ENCODE results near the gene SIRPA. TPM values are rescaled to one million over a fixed set of nuclear protein-coding genes. Genes with fewer than 3 reads are reported as not detected.

Gene SIRPA
- total RNA-seq, 1 experiment from 2014 or later: 6.0 TPM

DNA sequence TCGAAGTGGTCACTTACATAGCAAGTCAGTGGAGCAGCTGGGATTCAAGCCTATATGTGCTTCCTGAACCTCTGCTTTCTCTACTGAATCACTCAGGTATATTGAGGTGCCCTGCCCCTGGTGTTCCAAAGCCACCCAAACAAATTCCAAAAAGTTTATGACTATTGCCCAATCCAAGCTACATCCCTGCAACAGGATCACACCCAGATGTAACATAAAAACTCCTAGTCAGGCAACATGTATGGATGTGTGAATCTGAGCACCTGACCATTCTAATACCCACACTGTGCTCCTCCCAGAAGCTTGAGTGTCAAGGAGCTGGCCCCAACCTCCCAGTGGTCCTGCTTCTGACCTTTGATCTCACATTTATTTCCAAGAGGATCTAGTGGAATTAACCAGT lies 39.5 kb upstream of the SIRPA start:
- H2BK20ac ChIP-seq (ENCODE audit: low read depth, low read length, poor library complexity, severe bottlenecking): no peak overlapping the region
- peaks cover 26 to 41% of the 10 kb centered on the region in 2 experiments for H3K4me1 Mint-ChIP-seq
- H2BK12ac ChIP-seq (ENCODE audit: insufficient read length, low read depth, low read length): no peak overlapping the region
- TF ChIP-seq CTCF (conservative IDR thresholded peaks at IDR 0.05): no peak
- no peak overlapping the region for H2BK15ac ChIP-seq (ENCODE audit: low read depth, low read length)
- no peak overlapping the region for H4K5ac ChIP-seq (ENCODE audit: insufficient read length, low read depth, low read length)
- no peak overlapping the region for H4K8ac ChIP-seq (replicated peaks; ENCODE audit: insufficient read length, low read depth, low read length)
- H2AFZ ChIP-seq (ENCODE audit: low read length): no peak overlapping the region
- H3K9ac ChIP-seq (ENCODE audit: extremely low read depth, insufficient read length, low read length): no peak overlapping the region
- H2BK5ac ChIP-seq (ENCODE audit: insufficient read length, low read length): no peak overlapping the region
- no peaks in the 10 kb centered on the region for H3K9me3 Mint-ChIP-seq
- peaks cover 6% of the 10 kb centered on the region for H3K4me1 ChIP-seq (ENCODE audit: insufficient read depth, low read length)
- H3K18ac ChIP-seq (ENCODE audit: insufficient read length, low read depth, low read length): no peak overlapping the region
- no peak overlapping the region for H3K23ac ChIP-seq (ENCODE audit: insufficient read length, low read depth, low read length)
- H3K4me2 ChIP-seq (ENCODE audit: insufficient read depth, insufficient read length, low read length): no peak overlapping the region
- H3K36me3 Mint-ChIP-seq (ENCODE audit: insufficient read depth in 1 of 3, low read depth in 3 of 3): no peaks in the 10 kb centered on the region
- H3T11ph ChIP-seq (ENCODE audit: low read length): no peak overlapping the region
- H3K56ac ChIP-seq (ENCODE audit: insufficient read length, low read depth, low read length): no peak overlapping the region
- no peak overlapping the region; a peak in 1 of 5 replicates for H3K4me3 Mint-ChIP-seq
- no peaks in the 10 kb centered on the region for H4K20me1 ChIP-seq (ENCODE audit: control insufficient read depth, insufficient read depth, insufficient read length)
- no peak overlapping the region for H3K27ac ChIP-seq (ENCODE audit: insufficient read length, low read depth, low read length)
- H3K14ac ChIP-seq (ENCODE audit: insufficient read depth, low read length): no peak overlapping the region
- no peaks in the 10 kb centered on the region for H3K79me2 ChIP-seq (ENCODE audit: insufficient read depth, low read length)
- DNase-seq: no peak
- no peaks in the 10 kb centered on the region for H3K27me3 ChIP-seq (ENCODE audit: insufficient read depth, low read length)
- H3K79me1 ChIP-seq (ENCODE audit: insufficient read depth, low read depth, low read length, poor library complexity, severe bottlenecking): no peaks in the 10 kb centered on the region
- H2BK120ac ChIP-seq (ENCODE audit: low read depth, low read length, poor library complexity, severe bottlenecking): no peak overlapping the region
- H3K4ac ChIP-seq (ENCODE audit: low read depth, low read length): no peak overlapping the region
- no peak overlapping the region for H4K91ac ChIP-seq (ENCODE audit: insufficient read length, low read depth, low read length)
- no CpG with 5 or more reads among the region's 1 CpG for WGBS (ENCODE audit: extremely low coverage, insufficient read length, low lambda C conversion rate)
- no peaks in the 10 kb centered on the region; the same call in 1 of the 2 replicates for H3K27me3 Mint-ChIP-seq (ENCODE audit: low read depth)
- no peaks in the 10 kb centered on the region for H3K9me3 ChIP-seq (ENCODE audit: control insufficient read depth, low read depth, low read length)
- H2AK5ac ChIP-seq (ENCODE audit: insufficient read length, low read length): no peak overlapping the region
- no peak overlapping the region for H3K27ac Mint-ChIP-seq
- no peaks in the 10 kb centered on the region for H3K23me2 ChIP-seq (ENCODE audit: insufficient read length, low read depth, low read length, poor library complexity, severe bottlenecking)

Data from H9 (cell line).